ENCODE measurements around the gene HYAL3. TPM values are rescaled to one million over a fixed set of nuclear protein-coding genes. Genes with fewer than 3 reads are reported as not detected.
A peak's percentile ranks its signal among the peaks of the same experiment; 100 is the strongest.
"Not testable (repeated sequence)": the region's sequence is repeated elsewhere in the genome, so short reads cannot be mapped to it uniquely, and the experiment has no call there.

HYAL3 gene
- total RNA-seq, 1 donor from 2014 or later: 6.6 TPM

DNA sequence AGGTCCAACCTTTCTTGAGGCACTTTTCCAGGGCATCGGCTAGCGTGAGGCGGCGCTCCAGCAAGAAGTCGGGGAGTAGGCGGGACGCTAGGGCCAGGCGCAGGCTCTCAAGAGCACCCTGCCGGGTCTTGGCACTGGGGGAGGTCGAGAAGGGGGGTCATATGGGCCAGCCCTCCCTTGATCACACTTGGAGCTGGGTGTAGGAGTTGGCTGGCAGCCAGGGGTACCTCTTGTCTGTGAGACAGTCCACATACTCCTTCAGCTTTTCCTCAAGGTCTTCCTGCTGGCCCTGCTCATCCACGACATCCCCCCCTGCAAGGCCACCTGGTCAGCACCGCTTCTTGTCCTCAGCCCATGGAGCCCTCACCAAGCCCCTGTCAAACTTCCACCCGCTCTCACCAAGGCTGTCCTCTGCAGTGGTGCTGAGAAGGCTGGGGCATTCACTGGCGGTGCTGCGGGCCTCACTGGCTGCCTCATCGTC is 9.0 kb downstream of the HYAL3 start:
- DNase-seq: no peak

- no peak for DNase-seq
These were observed 10.1 kb downstream of the HYAL3 start for GRCh38 chr3:50289130-50289529.

GRCh38 chr3:50288387-50289007 is 10.7 kb downstream of the HYAL3 start:
- no peak for DNase-seq

DNA sequence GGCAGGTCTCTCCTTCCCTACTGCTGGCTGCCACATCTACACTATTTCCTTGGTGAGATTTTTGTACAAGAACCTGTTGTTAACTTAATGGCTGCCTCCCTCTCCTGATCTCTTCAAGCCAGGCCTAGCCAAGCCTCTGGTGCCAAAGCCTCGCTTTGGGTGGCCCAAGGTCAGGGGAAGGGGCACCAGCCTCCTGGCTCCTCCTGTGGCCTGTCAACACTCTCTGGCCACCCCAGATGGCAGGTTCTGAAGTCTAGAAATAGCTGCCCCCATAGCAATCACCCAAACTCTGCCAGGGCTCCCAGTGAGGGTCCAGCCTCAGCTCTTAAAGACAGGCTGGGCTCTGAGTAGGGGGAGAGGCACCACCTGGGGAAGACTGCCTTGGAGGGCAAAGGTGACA is 11.9 kb downstream of the HYAL3 start:
- DNase-seq: no peak

DNA sequence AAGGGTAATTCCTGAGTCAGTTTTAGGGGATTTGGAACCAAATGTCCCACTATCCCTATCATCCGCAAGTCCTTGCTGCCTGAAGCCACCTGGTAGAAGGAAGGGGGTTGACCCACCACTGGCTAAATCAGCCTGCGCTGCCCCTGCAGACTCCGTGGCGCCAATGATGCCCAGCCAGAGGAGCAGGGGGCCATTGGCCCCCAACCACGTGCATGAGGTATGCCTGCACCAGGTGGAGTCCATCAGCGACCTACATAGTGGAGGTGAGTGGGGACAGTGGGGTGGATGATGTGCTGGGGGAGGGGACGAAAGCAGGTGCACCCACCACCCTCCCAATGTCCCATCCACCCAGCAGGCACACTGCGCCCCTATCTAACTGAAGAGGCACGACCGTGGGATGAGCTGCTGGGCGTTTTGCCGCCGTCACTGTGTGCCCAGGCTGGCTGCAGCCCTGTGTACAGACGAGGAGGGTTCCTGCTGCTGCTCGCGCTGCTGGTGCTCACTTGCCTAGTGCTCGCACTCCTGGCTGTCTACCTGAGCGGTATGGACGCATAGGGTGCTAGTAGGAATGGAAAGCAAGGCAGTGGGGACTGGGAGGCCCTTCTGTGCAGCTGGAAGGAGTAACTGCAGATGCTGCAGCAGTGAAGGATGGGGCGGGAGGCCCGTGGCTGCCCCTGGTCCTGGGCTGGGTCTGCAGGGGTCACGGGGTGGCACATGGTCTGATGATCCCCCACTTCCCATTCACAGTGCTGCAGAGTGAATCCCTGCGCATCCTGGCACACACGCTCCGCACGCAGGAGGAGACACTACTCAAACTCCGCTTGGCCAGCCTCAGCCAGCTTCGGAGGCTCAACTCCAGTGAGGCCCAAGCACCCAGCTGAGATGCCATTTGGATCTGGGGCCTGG is 12.6 kb downstream of the HYAL3 start:
- no peak for DNase-seq

DNA sequence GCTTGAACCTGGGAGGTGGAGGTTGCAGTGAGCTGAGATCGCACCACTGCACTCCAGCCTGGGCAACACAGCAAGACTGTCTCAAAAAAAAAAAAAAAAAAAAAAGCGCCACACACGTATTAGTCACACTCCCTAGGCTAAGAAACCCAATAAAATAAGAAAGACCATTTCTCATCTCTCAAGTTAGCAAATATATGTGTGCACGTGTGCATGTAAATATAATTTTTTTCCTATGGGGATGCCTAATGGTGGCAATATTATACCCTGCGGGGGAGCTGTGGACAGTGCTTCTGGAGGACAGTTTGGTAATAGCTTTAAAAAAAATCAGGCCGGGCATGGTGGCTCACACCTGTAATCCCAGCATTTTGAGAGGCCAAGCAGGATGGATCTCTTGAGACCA is 15.1 kb downstream of the HYAL3 start:
- DNase-seq: not testable (repeated sequence)

DNA sequence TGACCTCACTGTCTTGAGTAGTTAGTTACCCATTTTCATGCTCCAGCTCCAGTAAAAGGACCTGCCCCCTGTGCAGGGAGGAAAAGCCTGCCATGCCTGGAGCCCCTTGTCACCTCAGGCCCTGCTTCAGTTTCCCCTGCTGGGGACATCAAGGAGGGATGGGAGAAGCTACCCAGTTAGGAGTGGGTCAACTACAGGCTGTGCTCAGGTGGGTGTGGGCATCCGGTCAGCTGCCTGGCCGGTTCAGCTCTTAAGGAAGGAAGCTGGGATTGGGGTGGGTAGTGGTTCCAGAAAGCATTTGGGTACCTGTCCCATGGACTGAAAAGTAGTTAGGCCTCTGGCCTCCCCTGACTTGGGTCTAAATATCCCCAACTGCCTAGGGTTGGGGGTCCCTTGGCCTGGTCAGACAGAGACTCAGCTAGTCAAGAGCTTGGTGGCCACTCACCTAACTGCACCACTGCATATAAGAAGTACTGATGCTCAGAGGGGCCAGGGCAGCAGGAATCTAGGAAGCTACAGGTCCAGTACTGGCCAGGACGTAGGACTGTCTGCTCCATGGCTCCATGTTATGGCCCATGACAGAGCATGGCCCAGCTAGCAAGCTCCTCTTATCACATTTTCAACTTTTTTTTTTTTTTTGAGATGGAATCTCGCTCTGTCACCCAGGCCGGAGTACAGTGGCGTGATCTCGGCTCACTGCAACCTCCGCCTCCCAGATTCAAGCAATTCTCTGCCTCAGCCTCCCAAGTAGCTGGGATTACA is 19.8 kb downstream of the HYAL3 start:
- DNase-seq: no peak

GRCh38 chr3:50278880-50279224 is 20.4 kb downstream of the HYAL3 start, which contains the start of gene LSMEM2:
TSS of gene LSMEM2 (plus strand) at chr3:50279087. CDS start at chr3:50279114, 27 bp downstream.
- no peak for DNase-seq

DNA sequence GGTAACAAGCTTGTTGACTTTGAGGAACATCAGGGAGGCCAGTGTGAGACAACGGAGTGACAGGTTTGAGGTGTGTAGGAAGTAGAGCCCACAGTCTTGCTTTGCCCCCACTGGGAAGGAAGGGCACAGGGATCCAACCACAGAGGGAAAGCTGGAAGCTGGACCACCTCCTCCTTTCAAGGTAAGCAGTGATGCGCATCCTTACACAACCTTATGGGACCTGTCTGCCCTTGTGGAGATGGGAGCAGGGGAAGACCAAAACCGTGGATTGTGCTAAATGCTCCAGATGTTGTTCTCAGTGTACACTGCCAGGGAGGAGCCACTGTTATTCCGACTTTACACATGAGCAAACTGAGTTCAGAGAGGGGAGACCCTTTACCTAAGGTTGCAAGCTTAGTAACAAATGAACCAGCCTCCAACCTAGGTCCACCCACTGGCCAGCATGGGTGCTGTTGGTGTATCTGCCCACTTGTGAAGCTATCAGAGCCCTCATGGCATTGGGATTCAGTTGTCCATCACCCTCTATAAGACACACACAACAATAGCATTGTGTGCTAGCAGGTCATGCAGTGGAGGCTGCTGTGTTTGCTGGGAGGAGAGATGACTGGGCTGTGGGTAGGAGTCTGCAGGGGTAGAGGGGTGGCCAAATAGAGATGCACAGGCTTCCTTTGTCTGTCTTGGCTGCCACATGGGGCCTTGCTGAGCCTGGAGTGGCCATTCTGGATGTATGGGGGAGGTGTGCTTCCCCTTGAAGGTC is 20.9 kb downstream of the HYAL3 start:
- DNase-seq: no peak

DNA sequence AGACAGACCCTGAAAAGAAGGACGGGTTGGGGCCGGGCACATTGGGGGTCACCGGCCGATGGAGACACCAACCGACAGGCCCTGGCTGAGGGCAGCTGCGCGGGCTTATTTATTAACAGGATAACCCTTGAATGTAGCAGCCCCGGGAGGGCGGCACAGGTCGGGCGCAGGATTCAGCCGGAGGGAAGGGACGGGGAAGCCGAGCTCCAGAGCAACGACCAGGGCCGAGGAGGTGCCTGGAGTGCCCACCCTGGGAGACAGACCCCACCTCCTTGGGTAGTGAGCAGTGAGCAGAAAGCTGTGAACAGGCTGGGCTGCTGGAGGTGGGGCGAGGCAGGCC is 22.5 kb downstream of the HYAL3 start:
- no peak for DNase-seq

- DNase-seq: no peak
These were observed 23.0 kb downstream of the HYAL3 start for GRCh38 chr3:50275996-50276761.

DNA sequence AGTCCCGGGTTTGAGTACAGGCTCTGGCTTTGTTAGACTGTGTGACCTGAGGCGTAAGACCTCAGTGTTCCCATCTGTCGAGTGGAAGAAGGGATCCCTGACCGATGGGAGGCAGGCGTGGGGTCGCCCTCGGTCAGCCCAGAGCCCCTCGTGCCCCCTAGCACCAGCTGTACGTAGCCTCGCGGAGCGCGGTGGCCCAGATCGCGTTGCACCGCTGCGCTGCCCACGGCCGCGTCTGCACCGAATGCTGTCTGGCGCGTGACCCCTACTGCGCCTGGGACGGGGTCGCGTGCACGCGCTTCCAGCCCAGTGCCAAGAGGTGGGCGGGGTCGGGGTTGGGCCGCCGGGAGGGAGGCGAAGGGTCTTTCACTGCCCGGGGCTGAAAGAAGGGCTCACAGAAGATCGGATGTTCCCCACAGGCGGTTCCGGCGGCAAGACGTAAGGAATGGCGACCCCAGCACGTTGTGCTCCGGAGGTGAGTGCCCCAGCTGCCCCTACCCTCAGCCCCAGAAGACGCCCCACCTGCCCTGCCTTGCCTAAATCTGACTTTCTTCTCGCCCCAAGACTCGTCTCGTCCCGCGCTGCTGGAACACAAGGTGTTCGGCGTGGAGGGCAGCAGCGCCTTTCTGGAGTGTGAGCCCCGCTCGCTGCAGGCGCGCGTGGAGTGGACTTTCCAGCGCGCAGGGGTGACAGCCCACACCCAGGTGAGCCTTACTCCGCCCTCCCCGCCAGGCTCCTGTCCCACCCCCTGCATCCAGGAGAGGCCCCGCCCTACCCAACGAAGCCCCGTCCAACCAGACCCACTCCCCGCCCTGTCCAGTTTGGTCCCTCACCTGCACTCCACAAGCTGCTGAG is 23.8 kb downstream of the HYAL3 start:
- DNase-seq: no peak

DNA sequence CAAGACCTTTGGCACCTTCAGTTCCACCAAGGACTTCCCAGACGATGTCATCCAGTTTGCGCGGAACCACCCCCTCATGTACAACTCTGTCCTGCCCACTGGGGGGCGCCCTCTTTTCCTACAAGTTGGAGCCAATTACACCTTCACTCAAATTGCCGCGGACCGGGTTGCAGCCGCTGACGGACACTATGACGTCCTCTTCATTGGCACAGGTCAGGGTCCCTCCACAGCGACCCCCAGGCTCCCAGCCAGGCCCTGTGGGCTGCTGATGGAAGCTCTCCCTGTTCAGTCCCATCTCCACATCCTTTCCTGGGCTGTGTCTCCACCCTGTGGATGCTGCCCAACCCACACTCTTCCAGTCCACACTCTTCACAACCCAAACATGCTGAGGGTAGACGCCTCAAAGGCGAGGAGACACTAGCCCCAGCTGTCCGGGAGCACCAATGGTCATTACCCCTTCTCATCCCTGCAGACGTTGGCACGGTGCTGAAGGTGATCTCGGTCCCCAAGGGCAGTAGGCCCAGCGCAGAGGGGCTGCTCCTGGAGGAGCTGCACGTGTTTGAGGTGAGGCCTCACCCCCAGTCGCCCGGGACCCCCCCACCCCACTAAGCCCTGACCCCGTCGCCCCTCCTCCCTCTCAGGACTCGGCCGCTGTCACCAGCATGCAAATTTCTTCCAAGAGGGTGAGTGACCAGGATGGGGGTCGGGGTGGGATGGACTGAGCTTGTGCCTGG is 24.7 kb downstream of the HYAL3 start:
- DNase-seq: no peak

DNA sequence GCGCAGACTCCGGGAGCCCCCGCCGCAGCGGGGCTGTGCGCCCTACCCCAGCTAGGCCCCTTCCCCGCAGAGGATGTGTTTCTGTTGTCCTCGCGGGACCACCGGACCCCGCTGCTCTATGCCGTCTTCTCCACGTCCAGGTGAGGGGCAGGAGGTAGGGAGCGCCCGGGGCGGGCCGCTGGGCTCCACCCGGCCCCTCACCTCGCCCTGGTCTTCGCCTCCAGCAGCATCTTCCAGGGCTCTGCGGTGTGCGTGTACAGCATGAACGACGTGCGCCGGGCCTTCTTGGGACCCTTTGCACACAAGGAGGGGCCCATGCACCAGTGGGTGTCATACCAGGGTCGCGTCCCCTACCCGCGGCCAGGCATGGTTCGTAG is 25.5 kb downstream of the HYAL3 start:
- DNase-seq: no peak

DNA sequence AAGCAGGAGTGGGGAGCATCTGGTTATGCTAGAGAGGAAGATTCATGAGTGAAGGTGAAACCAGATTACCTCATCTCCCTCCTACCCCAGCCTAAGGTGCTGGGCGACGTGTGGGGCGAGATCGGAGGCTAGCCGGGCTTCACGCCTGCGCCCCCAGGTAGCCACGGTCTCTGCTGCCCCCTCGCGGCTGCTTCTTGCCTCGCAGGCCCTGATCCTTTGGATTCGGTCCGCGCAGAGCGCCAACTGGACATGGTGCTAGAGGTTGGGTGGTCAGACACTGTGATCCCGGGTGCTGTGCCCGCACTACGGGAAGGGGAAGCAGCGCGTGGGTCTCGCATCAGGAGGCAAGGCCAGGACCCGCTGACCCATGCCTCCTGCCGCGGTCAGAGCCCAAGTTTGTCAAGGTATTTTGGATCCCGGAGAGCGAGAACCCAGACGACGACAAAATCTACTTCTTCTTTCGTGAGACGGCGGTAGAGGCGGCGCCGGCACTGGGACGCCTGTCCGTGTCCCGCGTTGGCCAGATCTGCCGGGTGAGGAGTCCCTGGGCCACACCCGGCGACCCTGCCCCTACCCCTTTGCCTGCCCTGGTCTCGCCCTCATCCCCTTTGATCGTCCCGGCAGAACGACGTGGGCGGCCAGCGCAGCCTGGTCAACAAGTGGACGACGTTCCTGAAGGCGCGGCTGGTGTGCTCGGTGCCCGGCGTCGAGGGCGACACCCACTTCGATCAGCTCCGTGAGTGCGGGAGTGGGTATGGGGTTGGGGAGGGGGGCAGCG is 26.1 kb downstream of the HYAL3 start:
- peak; percentile 70 for DNase-seq

- not testable (repeated sequence) for DNase-seq
These were observed 26.7 kb downstream of the HYAL3 start for GRCh38 chr3:50272538-50272910.

GRCh38 chr3:50271314-50271936 is 27.8 kb downstream of the HYAL3 start:
- no peak for DNase-seq

DNA sequence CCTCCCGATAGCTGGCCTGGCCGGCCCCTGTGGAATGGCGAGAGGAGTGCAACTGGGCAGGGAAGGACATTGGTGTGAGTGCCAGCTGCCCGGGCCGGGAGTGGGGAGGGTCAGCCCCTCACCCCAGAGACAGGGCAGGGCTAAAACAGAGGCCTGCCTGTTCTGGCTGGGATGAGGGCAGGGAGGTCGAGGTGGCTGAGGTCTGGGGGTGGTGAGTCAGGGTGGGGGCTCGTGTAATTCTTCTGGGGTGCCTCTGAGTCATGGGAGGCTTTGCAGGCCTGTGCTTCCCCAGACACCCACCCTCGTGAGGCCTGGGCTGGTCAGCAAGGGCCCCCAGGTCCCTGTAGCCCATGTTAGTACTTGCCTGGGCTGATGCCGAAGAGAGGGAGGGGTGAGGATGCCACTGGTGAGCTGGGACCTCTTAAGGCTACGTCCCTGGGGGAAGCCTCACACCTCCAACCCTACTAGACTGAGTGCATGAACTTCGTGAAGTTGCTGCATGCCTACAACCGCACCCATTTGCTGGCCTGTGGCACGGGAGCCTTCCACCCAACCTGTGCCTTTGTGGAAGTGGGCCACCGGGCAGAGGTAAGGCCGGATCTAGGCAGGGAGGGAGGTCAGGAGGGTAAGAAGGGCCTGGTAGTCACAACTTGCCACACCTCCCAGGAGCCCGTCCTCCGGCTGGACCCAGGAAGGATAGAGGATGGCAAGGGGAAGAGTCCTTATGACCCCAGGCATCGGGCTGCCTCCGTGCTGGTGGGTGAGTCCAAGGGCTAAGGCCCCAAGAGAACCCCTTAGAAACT is 28.6 kb downstream of the HYAL3 start:
- no peak for DNase-seq

Measured in occipital lobe (tissue), 2 donors.